SW 1271 (cell line): ENCODE measurements around the gene EBPL.
"Not testable (repeated sequence)": the region's sequence is repeated elsewhere in the genome, so short reads cannot be mapped to it uniquely, and the experiment has no call there.

Experiments used
- DNase-seq, 2 experiments: peaks; one replicate each; lab custom pipeline; 2025; lab: John Stamatoyannopoulos, UW

The EBPL gene

GRCh38 chr13:49690995-49691784 lies at the start of gene EBPL:
EBPL (minus strand) TSS chr13:49691486; CDS start chr13:49691424, 62 bp downstream.
- peak; percentile 79 to 80 for DNase-seq

DNA sequence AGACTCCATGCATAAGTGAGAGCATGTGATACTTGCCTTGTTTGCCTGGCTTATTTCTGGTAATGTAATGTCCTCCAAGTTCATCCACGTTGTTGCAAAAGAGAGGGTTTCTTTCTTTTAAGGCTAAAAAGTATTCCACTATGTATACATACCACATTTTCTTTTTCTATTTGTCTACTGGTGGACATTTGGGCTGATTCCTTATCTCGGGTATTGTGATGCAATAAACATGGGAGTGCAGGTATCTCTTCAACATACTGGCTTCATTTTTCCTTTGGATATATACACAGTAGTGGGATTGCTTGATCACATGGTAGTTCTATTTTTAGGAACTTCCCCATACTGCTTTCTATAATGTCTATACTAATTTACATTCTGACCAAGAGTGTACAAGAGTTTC lies 49.6 kb upstream of the EBPL start:
- DNase-seq: no peak

- no peak for DNase-seq
Measured at GRCh38 chr13:49739498-49740187, 48.4 kb upstream of the EBPL start.

- DNase-seq: no peak
Measured at GRCh38 chr13:49733181-49733951, 42.1 kb upstream of the EBPL start.

- DNase-seq: no peak
Measured at GRCh38 chr13:49731766-49732165, 40.5 kb upstream of the EBPL start.

GRCh38 chr13:49716615-49717014 lies 25.3 kb upstream of the EBPL start:
- DNase-seq: no peak

- DNase-seq: no peak
Measured at GRCh38 chr13:49714757-49715156, 23.5 kb upstream of the EBPL start.

- DNase-seq: no peak
Measured at GRCh38 chr13:49711218-49711863, 20.1 kb upstream of the EBPL start.

GRCh38 chr13:49704264-49704663 lies 13.0 kb upstream of the EBPL start:
- DNase-seq: not testable (repeated sequence)

GRCh38 chr13:49701491-49701890 lies 10.2 kb upstream of the EBPL start:
- DNase-seq: no peak

- no peak for DNase-seq
Measured at GRCh38 chr13:49697468-49697867, 6.2 kb upstream of the EBPL start.

DNA sequence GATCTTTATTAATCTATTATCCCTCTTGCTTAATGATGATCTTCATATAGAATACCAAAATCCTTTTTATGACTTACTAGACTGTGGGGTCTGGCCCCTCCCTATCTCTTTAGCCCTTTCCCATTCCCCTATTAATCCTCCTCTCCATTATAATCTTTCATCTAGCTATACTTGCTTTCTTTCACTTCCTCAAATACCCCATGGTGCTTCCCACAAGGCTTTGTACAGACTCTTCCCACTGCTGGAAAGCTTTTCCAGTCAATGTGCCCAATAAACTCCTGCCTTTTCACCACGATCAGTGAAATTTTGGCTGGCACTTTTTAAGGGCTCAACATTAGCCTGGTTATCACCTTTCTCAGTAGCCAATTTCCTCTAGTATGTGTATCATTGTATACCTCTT lies 3.2 kb upstream of the EBPL start:
- DNase-seq: no peak

- DNase-seq: no peak
Measured at GRCh38 chr13:49693877-49694276, 2.6 kb upstream of the EBPL start.

DNA sequence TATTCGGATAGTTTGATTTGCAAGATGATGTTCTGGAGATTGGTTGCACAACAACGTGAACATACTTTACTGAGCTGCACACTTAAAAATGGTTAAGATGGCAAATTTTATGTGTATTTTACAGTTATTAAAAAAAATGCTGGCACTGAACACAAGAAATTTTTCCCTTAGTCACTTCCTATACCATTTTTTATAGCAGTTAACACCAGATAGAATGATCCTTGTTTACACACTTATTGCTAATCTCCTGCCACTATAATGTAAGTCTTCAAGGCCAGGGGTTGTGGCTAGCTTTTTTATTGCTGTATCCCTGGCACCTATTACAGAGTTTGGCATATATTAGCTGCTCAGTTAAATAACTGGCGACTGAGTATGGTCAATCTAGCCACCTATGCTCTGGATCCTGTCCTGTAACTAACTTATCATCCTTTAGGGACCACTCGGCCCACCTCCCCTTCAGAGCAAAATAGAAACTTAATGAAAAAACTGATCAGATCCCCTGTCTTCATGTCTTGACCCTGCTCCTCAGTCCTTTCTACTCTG lies 2.0 kb upstream of the EBPL start:
- peak in 1 of 2 experiments; percentile 12 for DNase-seq

DNA sequence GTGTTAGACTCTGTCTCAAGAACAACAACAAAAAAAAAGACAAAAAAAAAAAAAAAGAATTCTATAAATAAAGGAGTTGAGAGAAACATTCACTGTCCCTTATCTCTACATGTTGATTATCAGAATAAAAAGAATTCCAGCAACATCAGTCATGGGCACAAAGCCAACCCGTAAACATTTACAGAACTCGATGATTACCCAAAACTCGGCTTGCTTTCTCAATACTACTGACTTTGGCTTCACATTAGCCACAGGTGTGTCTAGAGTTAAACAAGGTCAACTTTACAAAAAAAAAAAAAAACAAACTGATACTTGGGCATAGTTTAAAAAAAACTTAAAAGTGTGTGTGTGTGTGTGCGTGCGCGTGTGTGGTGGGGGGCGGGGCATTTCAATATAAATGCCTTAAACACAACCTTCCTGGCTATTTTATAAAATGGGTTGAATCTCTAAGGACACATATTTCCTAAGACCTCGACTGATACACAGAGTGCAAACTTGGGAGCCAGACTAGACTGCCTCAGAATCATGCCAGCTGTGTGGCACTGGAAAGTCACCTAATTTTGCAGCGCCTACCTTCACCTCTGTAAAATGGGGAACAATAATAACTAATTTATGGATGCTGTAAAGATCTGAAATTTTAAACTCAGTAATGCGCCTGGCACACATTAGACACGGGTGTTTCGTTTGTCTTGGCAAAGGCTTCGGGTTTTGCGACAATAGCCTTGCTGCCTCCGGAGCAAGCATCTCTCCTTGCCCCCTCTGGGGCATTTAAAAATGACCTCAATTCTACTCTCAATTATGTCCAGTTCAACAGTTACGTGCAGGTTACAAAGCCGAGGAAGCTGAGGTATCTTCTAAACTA lies 922 bp downstream of the EBPL start:
- no peak for DNase-seq

DNA sequence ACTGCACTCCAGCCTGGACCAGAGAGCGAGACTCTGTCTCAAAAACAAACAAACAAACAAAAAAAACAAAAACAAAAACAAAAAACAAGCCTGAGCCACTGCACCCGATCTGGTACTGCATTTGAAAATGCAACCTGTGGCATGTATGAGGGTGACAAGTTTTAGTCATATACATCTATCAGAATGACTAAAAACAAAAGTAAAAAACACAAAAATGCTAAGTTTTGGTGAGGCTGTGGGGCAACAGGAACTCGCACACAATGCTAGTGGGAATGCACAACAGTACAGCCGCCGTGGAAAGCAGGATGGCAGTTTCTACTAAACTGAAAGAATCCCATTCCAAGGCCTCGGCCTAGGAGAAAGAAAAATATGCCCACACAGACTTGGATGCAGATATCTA lies 7.8 kb downstream of the EBPL start:
- DNase-seq: no peak

DNA sequence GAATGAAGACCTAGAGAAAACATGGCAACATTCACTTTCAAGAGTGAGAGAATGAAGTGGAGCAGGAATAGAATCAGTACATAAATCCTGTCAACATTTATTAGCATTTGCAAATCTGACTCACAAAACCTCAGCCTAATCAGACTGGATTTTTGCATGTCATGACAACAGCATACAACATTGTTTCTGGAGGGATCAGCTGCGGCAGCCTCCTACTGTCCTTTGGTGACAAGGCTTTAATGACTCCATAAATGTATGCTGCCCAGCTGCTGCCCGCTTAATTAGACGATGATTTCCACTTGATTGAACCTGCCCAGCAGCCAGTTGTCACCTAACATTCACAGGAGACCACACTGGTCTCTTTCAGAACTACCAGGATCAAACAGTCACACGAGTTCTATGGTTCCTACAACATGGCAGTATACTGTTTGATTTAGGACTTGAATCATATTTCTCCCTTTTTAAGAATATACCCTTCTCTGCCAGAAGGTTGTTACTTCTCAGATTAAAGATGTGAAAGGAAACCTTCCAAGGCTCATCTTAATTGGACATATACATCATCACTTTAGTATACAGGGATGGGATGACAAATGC lies 9.3 kb downstream of the EBPL start:
- no peak for DNase-seq

DNA sequence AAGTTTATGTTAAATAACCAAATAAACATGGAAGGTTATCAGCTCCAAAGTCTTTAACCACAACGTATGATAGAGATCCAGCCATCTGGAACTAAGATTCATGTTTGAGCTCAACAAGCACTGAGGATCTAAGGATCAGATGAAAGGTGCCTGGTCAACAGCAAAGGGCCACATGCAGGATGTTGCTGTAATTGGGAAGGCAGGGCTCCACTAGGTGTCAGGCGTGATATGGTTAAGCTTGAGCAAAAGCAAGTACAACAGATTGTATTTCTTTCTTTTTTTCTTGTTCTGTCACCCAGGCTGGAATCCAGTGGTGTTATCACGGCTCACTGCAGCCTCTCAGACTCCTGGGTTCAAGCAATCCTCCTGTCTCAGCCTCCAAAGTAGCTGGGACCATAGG lies 12.0 kb downstream of the EBPL start:
- DNase-seq: peak in 1 of 2 experiments; percentile 5

DNA sequence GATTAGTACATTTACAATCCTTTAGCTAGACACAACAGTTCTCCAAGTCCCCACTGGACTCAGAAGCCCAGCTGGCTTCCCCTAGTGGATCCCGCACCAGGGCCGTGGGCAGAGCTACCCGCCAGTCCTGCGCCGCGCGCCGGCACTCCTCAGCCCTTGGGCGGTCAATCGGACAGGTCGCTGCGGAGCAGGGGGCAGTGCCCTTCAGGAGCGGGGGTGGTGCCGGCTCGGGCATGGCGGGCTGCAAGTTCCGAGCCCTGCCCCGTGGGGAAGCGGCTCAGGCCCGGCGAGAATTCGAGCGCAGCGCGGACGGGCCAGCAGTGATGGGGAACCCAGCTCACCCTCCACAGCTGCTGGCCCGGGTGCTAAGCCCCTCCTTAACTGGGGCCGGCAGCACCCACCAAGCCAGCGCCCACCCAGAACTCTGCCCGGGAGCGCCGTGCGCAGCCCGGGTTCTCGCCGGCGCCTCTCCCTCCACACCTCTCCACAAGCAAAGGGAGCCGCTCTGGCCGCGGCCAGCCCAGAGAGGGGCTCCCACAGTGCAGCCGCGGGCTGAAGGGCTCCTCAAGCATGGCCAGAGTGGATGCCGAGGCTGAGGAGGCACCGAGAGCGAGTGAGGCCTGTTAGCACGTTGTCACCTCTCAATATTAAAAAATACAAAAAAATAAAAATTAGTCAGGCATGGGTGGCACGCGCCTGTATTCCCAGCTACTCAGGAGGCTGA lies 12.9 kb downstream of the EBPL start:
- no peak for DNase-seq
